Lower leg skin (tissue), 3 donors: ENCODE results near the gene SLC47A2.

Experiments
- CTCF ChIP-seq, 3 donors: fragments of 450-650 bp; IDR thresholded peaks; one replicate each; pipeline ENCODE4 v1.5.1; 2016; ENCODE audit warnings: antibody characterized with exemption in 3 of 3, mild to moderate bottlenecking in 3 of 3, moderate library complexity in 2 of 3
- POLR2A ChIP-seq, 2 donors: fragments of 450-650 bp; IDR thresholded peaks; one replicate each; pipeline ENCODE4 v1.6.1; 2016 to 2017; ENCODE audit warnings: antibody characterized with exemption in 2 of 2, mild to moderate bottlenecking in 1 of 2, moderate library complexity in 1 of 2

DNA sequence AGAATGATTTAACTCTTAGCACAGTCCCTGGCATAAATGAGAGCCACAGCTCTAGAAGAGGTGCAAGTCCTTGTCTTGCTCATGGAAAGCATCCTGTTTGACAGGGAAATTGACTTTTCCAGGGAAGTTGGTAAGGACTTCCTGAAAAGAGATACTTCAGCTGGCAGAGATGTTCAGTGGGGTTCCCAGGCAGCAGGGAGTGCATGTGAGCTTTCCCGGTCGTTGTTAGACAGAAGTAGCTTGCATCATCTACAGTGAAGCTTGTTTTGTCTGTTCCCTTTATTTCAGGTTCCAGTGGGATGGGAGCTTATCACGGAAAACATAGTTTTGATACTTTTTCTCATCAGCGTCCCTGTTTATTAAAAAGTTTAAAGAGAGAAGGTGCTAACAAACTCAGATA, 45.0 kb downstream of the SLC47A2 start:
- TF ChIP-seq CTCF (IDR thresholded peaks at IDR 0.05) (no peak), POLR2A (IDR thresholded peaks at IDR 0.05) (no peak)
